ENCODE measurements around the gene FHOD3.

Gene FHOD3

DNA sequence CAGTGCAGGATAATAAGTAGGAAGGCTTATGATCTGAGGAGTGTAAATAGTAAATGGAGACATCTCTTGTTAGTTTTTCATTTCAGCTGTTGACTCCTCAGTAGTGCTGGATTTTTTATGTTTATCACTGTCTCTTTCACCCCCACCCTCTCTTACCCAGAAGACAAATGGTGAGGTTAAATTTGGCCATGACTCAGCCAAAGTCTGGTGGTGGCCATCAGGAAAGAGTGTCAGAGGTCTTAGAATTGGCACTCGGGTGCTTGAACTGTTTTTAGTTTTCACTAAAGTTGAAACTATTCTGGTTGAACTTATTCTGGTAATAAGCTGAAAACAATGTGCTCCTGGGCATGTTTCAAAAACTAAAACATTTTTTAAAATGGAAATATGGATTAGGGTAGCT, 123.3 kb downstream of the FHOD3 start:
- Mint-ChIP-seq H3K4me1 (peaks cover 41% of the 10 kb centered on the region), H3K4me3 (no peak overlapping the region), H3K36me3 (ENCODE audit: low read depth) (no peaks in the 10 kb centered on the region), H3K9me3 (no peaks in the 10 kb centered on the region), H3K27ac (no peak overlapping the region), H3K27me3 (ENCODE audit: low read depth, poor library complexity) (no peaks in the 10 kb centered on the region)
- TF ChIP-seq, protein P1, sequence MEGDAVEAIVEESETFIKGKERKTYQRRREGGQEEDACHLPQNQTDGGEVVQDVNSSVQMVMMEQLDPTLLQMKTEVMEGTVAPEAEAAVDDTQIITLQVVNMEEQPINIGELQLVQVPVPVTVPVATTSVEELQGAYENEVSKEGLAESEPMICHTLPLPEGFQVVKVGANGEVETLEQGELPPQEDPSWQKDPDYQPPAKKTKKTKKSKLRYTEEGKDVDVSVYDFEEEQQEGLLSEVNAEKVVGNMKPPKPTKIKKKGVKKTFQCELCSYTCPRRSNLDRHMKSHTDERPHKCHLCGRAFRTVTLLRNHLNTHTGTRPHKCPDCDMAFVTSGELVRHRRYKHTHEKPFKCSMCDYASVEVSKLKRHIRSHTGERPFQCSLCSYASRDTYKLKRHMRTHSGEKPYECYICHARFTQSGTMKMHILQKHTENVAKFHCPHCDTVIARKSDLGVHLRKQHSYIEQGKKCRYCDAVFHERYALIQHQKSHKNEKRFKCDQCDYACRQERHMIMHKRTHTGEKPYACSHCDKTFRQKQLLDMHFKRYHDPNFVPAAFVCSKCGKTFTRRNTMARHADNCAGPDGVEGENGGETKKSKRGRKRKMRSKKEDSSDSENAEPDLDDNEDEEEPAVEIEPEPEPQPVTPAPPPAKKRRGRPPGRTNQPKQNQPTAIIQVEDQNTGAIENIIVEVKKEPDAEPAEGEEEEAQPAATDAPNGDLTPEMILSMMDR (IDR thresholded peaks at IDR 0.05) = no peak
- no peak for DNase-seq

DNA sequence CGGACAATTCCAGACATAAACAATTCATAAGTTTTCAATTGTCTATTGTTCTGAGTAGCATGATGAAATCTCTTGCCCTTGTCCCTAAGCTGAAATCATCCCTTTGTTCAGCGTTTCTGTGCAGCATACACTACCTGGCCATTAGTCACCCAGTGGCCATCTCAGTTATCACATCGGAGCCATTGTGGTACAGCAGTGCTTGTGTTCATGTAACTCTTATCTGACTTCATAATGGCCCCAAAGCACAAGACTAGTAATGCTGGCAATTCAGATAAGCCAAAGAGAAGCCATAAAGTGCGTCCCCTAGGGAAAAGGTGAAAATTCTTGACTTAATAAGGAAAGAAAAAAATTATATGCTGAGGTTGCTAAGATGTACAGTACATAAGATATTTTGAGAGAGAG, 127.2 kb downstream of the FHOD3 start:
- Mint-ChIP-seq H3K4me1 (peaks cover 34% of the 10 kb centered on the region), H3K9me3 (no peaks in the 10 kb centered on the region), H3K4me3 (no peak overlapping the region), H3K36me3 (ENCODE audit: low read depth) (peaks cover 6% of the 10 kb centered on the region), H3K27me3 (ENCODE audit: low read depth, poor library complexity) (no peaks in the 10 kb centered on the region), H3K27ac (no peak overlapping the region)
- TF ChIP-seq, protein P1 (IDR thresholded peaks at IDR 0.05) = no peak
- no peak for DNase-seq

DNA sequence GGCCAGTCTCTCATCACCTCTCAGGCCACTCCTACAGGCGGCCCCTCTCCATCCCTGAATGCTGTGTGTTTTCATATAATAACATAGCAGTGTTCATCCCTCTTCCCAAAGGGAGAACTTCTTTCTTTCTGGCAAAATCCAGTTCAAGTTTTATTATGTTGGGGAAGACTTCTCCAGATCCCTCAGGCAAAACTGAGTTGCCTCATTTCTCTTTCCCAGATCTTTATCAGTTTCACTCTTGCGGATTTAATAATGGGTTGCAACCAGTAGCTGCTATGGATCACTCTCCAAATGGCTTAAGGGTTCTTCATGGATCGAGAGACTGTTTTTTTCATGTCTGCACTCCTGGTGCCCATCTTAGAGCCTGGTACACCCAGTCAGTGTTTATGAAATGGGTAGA, 129.9 kb downstream of the FHOD3 start:
- H3K9me3 Mint-ChIP-seq = no peaks in the 10 kb centered on the region
- H3K4me3 Mint-ChIP-seq = no peak overlapping the region
- DNase-seq = no peak
- TF ChIP-seq, protein P1 (IDR thresholded peaks at IDR 0.05) = no peak
- H3K27ac Mint-ChIP-seq = no peak overlapping the region
- H3K4me1 Mint-ChIP-seq = peaks cover 9% of the 10 kb centered on the region
- peaks cover 6% of the 10 kb centered on the region for H3K36me3 Mint-ChIP-seq (ENCODE audit: low read depth)
- no peaks in the 10 kb centered on the region for H3K27me3 Mint-ChIP-seq (ENCODE audit: low read depth, poor library complexity)

DNA sequence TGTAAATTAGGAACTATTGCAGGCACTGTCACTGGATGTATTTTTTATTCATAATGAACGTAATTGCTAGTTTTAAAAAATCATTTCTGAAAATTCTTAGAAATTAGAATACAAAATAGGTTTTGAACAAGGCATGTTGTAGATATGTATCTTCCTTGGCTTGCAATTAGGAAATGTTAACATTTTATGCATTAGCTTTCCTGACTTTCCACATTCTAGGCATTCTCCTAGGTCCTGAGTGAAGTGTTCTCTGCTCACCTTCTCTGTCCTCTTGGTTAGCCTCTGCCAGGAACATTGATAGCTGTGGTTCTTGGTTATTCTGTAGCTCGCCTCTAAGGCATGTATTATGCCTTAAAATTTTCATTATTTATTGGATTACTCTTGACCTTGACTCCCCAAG, 130.3 kb downstream of the FHOD3 start:
- H3K9me3 Mint-ChIP-seq = no peaks in the 10 kb centered on the region
- no peak for DNase-seq
- H3K27ac Mint-ChIP-seq = no peak overlapping the region
- no peaks in the 10 kb centered on the region for H3K27me3 Mint-ChIP-seq (ENCODE audit: low read depth, poor library complexity)
- no peak overlapping the region for H3K4me3 Mint-ChIP-seq
- peaks cover 6% of the 10 kb centered on the region for H3K36me3 Mint-ChIP-seq (ENCODE audit: low read depth)
- H3K4me1 Mint-ChIP-seq = peaks cover 4% of the 10 kb centered on the region
- TF ChIP-seq, protein P1 (IDR thresholded peaks at IDR 0.05) = no peak

DNA sequence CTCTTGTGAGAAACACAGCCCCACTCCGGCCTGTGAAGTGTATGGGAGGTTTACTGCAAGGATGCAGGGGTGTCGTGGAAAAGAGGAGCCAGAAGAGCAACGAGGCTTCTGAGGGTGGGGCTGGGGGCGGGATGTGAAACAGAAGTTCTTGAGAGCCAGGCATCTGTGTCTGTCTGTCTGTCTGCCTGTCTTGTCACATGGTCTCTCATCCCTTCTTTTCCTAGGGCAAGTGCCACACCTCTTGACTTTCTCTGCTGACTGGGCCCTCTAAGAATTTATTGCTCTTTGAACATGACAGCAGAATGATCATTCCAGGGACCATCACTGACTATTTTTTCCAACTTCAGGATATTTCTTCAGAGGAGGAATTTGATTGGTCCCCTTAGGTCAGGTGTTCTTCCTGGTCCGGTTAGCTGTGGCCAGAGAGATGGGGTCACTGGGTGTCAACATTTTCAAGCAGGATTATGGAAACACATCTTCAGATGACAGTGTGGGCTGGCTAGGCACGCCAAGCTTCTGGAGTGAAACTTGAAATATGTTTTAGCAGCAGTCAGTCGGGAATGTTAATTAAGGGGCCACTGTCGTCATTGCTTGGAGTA, 131.0 kb downstream of the FHOD3 start:
- peaks cover 6% of the 10 kb centered on the region for H3K36me3 Mint-ChIP-seq (ENCODE audit: low read depth)
- H3K4me3 Mint-ChIP-seq = no peak overlapping the region
- H3K27me3 Mint-ChIP-seq (ENCODE audit: low read depth, poor library complexity) = no peaks in the 10 kb centered on the region
- DNase-seq = no peak
- H3K27ac Mint-ChIP-seq = no peak overlapping the region
- H3K9me3 Mint-ChIP-seq = no peaks in the 10 kb centered on the region
- TF ChIP-seq, protein P1 (IDR thresholded peaks at IDR 0.05) = no peak
- H3K4me1 Mint-ChIP-seq = no peaks in the 10 kb centered on the region

DNA sequence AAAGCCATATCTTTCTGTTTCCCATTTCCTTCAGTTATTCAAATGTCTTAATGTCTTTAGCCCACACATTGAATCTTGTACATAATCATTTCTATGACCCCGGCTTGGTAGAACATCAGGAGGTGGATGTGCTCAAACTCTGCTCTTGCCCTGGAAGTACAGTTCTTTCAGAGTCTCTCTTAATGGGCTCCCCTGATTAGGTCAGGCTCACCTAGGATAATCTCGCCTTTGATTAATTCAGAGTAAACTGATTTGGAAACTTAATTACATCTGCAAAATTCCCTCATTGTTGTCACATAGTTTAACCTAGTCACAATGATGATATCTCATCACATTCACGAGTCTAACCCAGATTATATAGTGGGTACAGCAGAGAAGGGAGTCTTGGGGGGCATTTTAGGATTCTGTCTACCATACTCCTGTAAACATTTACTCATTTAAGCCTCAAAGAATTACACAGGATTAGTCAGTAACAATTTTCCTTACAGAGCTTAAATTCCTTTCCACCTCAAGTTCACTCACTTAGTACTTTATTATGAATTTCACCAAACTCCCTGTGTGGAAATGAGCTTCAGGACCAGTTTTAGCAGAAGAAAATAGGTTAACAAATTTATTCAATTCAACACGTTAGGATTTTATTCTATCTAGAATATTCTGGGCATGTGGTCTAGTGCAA, 135.5 kb downstream of the FHOD3 start:
- H3K27me3 Mint-ChIP-seq (ENCODE audit: low read depth, poor library complexity) = no peaks in the 10 kb centered on the region
- no peak for DNase-seq
- no peak overlapping the region for H3K4me3 Mint-ChIP-seq
- peaks cover 4% of the 10 kb centered on the region for H3K4me1 Mint-ChIP-seq
- no peaks in the 10 kb centered on the region for H3K9me3 Mint-ChIP-seq
- TF ChIP-seq, protein P1 (IDR thresholded peaks at IDR 0.05) = no peak
- H3K36me3 Mint-ChIP-seq (ENCODE audit: low read depth) = no peaks in the 10 kb centered on the region
- H3K27ac Mint-ChIP-seq = no peak overlapping the region

Measured in nephron progenitor cell (in vitro differentiated cells).